HepG2 (cell line): Measurements from ENCODE around the gene QSOX1. TPM values are rescaled to one million over a fixed set of nuclear protein-coding genes. Genes with fewer than 3 reads are reported as not detected.

ENCODE experiments used
- GFI1 ChIP-seq: sonication (generic); formaldehyde crosslinking; IDR thresholded peaks from 2 replicates; pipeline ENCODE4 v1.5.0; 2020; ENCODE audit warnings: missing genetic modification reagents, mild to moderate bottlenecking, borderline replicate concordance
- GTF3A ChIP-seq: sonication (generic); formaldehyde crosslinking; conservative IDR thresholded peaks from 2 replicates; pipeline ENCODE4 v1.4.0; 2020; ENCODE audit warnings: mild to moderate bottlenecking, missing genetic modification reagents
- STAG1 ChIP-seq: sonication (generic); formaldehyde crosslinking; IDR thresholded peaks from 2 replicates; pipeline ENCODE4 v1.4.0; 2020; ENCODE audit warnings: missing genetic modification reagents
- ZBTB33 ChIP-seq: sonication (generic); formaldehyde crosslinking; IDR thresholded peaks from 2 replicates; pipeline ENCODE4 v1.4.0; 2020; ENCODE audit warnings: missing genetic modification reagents
- ZBTB4 ChIP-seq: sonication (generic); formaldehyde crosslinking; IDR thresholded peaks from 2 replicates; pipeline ENCODE4 v1.4.0; 2020; ENCODE audit warnings: missing genetic modification reagents, mild to moderate bottlenecking, borderline replicate concordance
- polyA plus RNA-seq, 8 experiments: library from polyadenylated mRNA; depleted of rRNA in 3 of 8; stranded (reverse) in 7 of 8; unstranded in 1 of 8; fragments of >200 nt; fragmentation: Illumina TruSeq in 4 of 8; extraction: Trizol in 4 of 8; gene quantifications; 2 replicates each; pipeline versions ENCODE4 v1.2.1 to v1.2.3, GENCODE V29; 2011 to 2016; ENCODE audit warnings: low read depth in 4 of 8, missing spikeins in 1 of 8, mixed read lengths in 1 of 8; ENCODE audit not compliant: insufficient read depth in 1 of 8
- total RNA-seq, 5 experiments: library from RNA; depleted of rRNA; stranded (reverse); fragments of >200 nt; fragmentation: Illumina TruSeq; extraction: Trizol; gene quantifications; 2 replicates each; pipeline ENCODE4 v1.2.3, GENCODE V29; 2016; ENCODE audit warnings: low read depth in 1 of 5

Gene QSOX1
- total and polyA plus RNA-seq, 2 of the 13 experiments (the other 11 are each of a cell fraction or from before 2014, with no cell fraction given), result 6.8 to 40.2 TPM

GRCh38 chr1:180178511-180179161, 24.0 kb downstream of the QSOX1 start (continued):
- TF ChIP-seq ZBTB4 (no peak), STAG1 (peak; percentile 94), GTF3A (CRISPR knock-in tag) (no peak), GFI1 (CRISPR knock-in tag) (no peak), ZBTB33 (no peak)
